Measurements from ENCODE around the gene IFRD2.

DNA sequence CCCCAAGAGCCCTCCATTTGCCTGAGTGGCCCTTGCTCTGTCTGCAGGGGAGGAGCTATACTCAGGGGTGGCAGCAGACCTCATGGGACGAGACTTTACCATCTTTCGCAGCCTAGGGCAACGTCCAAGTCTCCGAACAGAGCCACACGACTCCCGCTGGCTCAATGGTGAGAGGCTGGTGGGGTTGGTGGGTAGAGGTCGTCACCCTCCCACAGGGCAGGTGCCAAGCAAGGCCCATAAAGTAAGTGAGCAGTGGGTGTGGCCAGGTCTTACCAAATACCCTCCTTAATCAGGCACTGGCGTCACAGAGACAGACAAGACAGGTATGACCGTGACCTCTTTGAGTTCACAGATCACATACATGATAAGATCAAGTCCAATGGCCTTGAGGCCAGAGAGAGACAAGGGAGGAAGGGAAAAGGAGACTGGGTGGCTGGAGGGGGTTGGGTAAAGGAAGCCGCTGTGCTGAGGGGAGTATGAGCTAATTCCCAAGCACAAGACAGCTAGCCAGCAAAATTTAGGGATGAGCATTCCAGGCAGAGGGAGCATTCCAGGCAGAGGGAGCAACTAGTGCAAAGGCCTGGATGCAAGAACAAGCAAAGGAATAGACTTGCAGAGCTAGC lies 20.8 kb downstream of the IFRD2 start:
- TF ChIP-seq, protein P1, sequence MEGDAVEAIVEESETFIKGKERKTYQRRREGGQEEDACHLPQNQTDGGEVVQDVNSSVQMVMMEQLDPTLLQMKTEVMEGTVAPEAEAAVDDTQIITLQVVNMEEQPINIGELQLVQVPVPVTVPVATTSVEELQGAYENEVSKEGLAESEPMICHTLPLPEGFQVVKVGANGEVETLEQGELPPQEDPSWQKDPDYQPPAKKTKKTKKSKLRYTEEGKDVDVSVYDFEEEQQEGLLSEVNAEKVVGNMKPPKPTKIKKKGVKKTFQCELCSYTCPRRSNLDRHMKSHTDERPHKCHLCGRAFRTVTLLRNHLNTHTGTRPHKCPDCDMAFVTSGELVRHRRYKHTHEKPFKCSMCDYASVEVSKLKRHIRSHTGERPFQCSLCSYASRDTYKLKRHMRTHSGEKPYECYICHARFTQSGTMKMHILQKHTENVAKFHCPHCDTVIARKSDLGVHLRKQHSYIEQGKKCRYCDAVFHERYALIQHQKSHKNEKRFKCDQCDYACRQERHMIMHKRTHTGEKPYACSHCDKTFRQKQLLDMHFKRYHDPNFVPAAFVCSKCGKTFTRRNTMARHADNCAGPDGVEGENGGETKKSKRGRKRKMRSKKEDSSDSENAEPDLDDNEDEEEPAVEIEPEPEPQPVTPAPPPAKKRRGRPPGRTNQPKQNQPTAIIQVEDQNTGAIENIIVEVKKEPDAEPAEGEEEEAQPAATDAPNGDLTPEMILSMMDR (conservative IDR thresholded peaks at IDR 0.05 in 1 of 2, IDR thresholded peaks at IDR 0.05 in 1 of 2; ENCODE audit: low read depth in 1 of 2, low read length in 2 of 2), result no peak
- no peak for TF ChIP-seq EZH2 (IDR thresholded peaks at IDR 0.05; ENCODE audit: low read length, missing control alignments)
